GM21367 (cell line): ENCODE measurements around the gene ELP5.

ENCODE experiments used
- ATAC-seq: cut with Tn5 transposase; IDR thresholded peaks from one replicate; pipeline ENCODE4 v1.9.1; 2021; ENCODE audit not compliant: unreplicated experiment

Gene ELP5

GRCh38 chr17:7308625-7309433, 56.8 kb downstream of the ELP5 start:
- no peak for ATAC-seq
